MCF 10A (cell line): ENCODE measurements around the gene GADL1. TPM values are rescaled to one million over a fixed set of nuclear protein-coding genes. Genes with fewer than 3 reads are reported as not detected.

Experiments used
- BruUV-seq: library from RNA; stranded (reverse); fragments of 400-500 nt; replicated peaks from 2 replicates; lab custom pipeline; 2021; lab: Mats Ljungman, UMichigan
- CTCF ChIA-PET: fragments of 300-600 bp; sonication (Branson Sonifier 250); formaldehyde crosslinking; extraction: SDS; loops from one replicate; lab custom pipeline; 2021; ENCODE audit warnings: antibody characterized with exemption, inconsistent platforms; lab: Yijun Ruan, JAX
- POLR2A ChIA-PET: fragments of 300-600, 350-650 bp; sonication (Branson Sonifier 250); formaldehyde crosslinking; extraction: SDS; loops from one replicate; lab custom pipeline; 2020; ENCODE audit warnings: antibody characterized with exemption, inconsistent platforms; lab: Yijun Ruan, JAX
- DNase-seq: peaks from one replicate; pipeline ENCODE4 v3.0.0-alpha.2; 2018; ENCODE audit not compliant: unreplicated experiment
- H3K27ac Mint-ChIP-seq: one replicate; pipeline ENCODE4 v1.8.0; 2022; ENCODE audit warnings: mild to moderate bottlenecking, low read depth, mixed read lengths; ENCODE audit not compliant: unreplicated experiment
- H3K27me3 Mint-ChIP-seq: one replicate; pipeline ENCODE4 v1.8.0; 2022; ENCODE audit warnings: mixed read lengths; ENCODE audit not compliant: insufficient read depth, unreplicated experiment
- H3K36me3 Mint-ChIP-seq: one replicate; pipeline ENCODE4 v1.8.0; 2022; ENCODE audit warnings: mild to moderate bottlenecking, moderate library complexity, mixed read lengths; ENCODE audit not compliant: insufficient read depth, unreplicated experiment
- H3K4me1 Mint-ChIP-seq: one replicate; pipeline ENCODE4 v1.8.0; 2022; ENCODE audit warnings: mixed read lengths; ENCODE audit not compliant: insufficient read depth, unreplicated experiment
- H3K4me3 Mint-ChIP-seq: one replicate; pipeline ENCODE4 v1.8.0; 2022; ENCODE audit warnings: mild to moderate bottlenecking, moderate library complexity, mixed read lengths; ENCODE audit not compliant: unreplicated experiment
- H3K9me3 Mint-ChIP-seq: one replicate; pipeline ENCODE4 v1.8.0; 2022; ENCODE audit warnings: mixed read lengths; ENCODE audit not compliant: unreplicated experiment
- intact Hi-C: fragments of 100-400 bp; cut with micrococcal nuclease; formaldehyde crosslinking; loops from 2 replicates; pipeline ENCODE4 v1.14.1; 2022
- total RNA-seq: library from RNA; stranded (reverse); gene quantifications from 2 replicates; pipeline ENCODE4 v1.2.3, GENCODE V29; 2022
- TF ChIP-seq, protein P1 (sequence below): fragments of 200-600 bp; IDR thresholded peaks from one replicate; pipeline ENCODE4 v1.8.0; 2022; ENCODE audit warnings: antibody characterized with exemption, mild to moderate bottlenecking; ENCODE audit not compliant: unreplicated experiment

The GADL1 gene
- total RNA-seq, 1 experiment from 2014 or later = not detected

DNA sequence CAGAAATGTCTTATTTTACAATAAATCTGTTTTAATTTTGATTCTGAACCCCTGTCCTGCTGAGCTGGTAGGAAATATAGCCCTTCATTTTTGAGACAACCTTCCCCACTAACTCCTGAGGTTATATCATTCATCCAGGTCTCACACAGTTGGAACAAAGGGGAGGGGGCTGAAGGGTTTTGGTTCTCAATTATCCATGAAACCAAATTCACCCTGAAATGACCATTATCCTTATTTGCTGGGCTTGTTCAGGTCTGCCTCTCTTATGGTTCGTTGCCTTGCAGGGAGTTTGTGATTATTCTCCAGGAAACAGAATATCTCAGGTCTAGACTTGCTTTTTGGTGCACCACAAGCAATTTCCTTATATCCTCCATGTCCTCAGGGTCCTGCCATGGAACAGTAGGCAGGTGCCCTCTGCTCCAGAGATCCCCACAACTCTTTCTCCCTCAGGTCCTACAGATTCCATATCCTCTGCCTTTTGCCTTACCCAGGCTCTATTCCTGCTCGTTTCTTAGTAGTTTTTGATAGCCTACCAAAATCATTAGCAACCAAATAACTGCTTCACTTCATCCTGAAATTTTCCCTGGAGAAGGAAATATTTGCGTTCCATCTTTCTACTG lies 193.6 kb downstream of the GADL1 start:
- CTCF ChIA-PET = interaction anchor here (0.7 to 1.1 kb wide), 2 partner anchors 9 to 777 kb away, joined by 3 read pairs; no protein-coding TSS in a partner anchor
- Mint-ChIP-seq H3K36me3 (peaks cover 62% of the 10 kb centered on the region), H3K27ac (no peak overlapping the region), H3K27me3 (no peaks in the 10 kb centered on the region), H3K4me1 (no peaks in the 10 kb centered on the region), H3K4me3 (no peak overlapping the region), H3K9me3 (no peaks in the 10 kb centered on the region)
- intact Hi-C loops = no loop called here
- no peak for DNase-seq
- BruUV-seq = no TSS peak
- TF ChIP-seq, protein P1, sequence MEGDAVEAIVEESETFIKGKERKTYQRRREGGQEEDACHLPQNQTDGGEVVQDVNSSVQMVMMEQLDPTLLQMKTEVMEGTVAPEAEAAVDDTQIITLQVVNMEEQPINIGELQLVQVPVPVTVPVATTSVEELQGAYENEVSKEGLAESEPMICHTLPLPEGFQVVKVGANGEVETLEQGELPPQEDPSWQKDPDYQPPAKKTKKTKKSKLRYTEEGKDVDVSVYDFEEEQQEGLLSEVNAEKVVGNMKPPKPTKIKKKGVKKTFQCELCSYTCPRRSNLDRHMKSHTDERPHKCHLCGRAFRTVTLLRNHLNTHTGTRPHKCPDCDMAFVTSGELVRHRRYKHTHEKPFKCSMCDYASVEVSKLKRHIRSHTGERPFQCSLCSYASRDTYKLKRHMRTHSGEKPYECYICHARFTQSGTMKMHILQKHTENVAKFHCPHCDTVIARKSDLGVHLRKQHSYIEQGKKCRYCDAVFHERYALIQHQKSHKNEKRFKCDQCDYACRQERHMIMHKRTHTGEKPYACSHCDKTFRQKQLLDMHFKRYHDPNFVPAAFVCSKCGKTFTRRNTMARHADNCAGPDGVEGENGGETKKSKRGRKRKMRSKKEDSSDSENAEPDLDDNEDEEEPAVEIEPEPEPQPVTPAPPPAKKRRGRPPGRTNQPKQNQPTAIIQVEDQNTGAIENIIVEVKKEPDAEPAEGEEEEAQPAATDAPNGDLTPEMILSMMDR = no peak
- POLR2A ChIA-PET = no interaction called here

DNA sequence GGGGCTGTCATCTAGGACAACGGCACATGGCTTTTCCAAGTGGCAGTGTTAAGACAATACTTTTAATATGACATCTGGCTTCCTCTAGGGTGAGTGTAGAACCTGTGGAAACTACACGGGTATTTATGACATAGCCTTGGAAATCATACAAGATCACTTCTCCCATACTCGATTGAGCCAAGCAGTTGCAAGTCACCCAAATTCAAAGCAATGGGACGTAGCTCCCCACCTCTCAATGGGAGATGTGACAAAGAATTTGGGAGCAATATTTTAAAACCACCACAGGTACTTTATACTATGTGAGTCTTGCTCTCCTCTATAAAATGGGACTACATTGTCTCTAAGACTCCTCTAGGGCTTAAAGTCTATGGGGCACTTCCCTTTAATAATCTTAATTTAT lies 194.5 kb downstream of the GADL1 start:
- Mint-ChIP-seq H3K4me3 (no peak overlapping the region), H3K36me3 (peaks cover 71% of the 10 kb centered on the region), H3K4me1 (no peaks in the 10 kb centered on the region), H3K27me3 (no peaks in the 10 kb centered on the region), H3K9me3 (no peaks in the 10 kb centered on the region), H3K27ac (no peak overlapping the region)
- BruUV-seq = no TSS peak
- ChIA-PET CTCF (interaction anchor here (0.7 to 1.1 kb wide), 3 partner anchors 8 to 375 kb away, joined by 3 read pairs; no protein-coding TSS in a partner anchor), POLR2A (no interaction called here)
- TF ChIP-seq, protein P1 = no peak
- no peak for DNase-seq
- intact Hi-C loops = no loop called here

DNA sequence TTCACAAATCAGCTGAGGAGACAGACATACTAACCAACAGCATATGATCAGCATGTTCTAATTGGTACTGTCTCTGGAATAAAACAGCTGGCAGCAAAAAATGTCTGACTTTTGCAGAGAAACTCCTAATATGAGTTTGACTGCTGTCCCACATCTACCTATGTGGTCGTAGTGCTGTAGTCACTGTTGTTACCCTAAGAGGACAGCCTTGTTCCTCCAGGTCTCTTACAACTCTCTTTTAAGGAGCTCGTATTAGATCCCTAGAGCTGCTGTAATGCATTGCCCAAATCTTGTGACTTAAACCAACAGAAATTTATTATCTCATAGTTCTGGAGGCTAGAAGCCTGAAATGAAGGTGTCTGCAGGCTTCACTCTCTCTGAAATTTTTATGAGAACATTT lies 195.9 kb downstream of the GADL1 start:
- peaks cover 83% of the 10 kb centered on the region for H3K36me3 Mint-ChIP-seq
- H3K9me3 Mint-ChIP-seq = no peaks in the 10 kb centered on the region
- TF ChIP-seq, protein P1 = no peak
- POLR2A ChIA-PET = no interaction called here
- no peaks in the 10 kb centered on the region for H3K27me3 Mint-ChIP-seq
- CTCF ChIA-PET = interaction anchor here (0.6 to 1.2 kb wide), 4 partner anchors 431 to 582 kb away, joined by 3 read pairs; no protein-coding TSS in a partner anchor
- H3K4me1 Mint-ChIP-seq = no peaks in the 10 kb centered on the region
- H3K4me3 Mint-ChIP-seq = no peak overlapping the region
- no TSS peak for BruUV-seq
- DNase-seq = no peak
- intact Hi-C loops = no loop called here
- H3K27ac Mint-ChIP-seq = no peak overlapping the region

DNA sequence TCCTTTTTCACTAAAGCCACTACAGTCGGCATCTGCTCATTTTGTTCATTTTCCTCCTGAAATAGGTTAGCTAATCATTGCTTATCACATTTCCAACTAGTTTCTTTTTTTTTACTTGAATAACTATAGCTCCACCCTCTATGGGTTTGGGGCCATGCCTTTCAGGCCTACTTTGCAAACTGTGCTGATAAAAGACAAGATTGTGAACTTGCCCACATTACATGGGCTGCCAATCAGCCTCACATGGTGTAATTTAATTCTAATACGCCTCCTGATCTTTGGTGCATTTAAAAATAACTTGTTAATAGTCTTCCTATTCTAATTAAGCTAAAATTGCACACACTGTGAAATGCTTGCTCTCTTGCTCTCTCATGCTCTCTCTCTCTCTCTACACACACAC lies 197.6 kb downstream of the GADL1 start:
- intact Hi-C loops = no loop called here
- TF ChIP-seq, protein P1 = no peak
- Mint-ChIP-seq H3K27ac (peak overlapping the region; percentile 66), H3K36me3 (peaks cover 91% of the 10 kb centered on the region), H3K27me3 (no peaks in the 10 kb centered on the region), H3K4me3 (no peak overlapping the region), H3K9me3 (no peaks in the 10 kb centered on the region), H3K4me1 (peaks cover 6% of the 10 kb centered on the region)
- no TSS peak for BruUV-seq
- DNase-seq = no peak
- CTCF ChIA-PET = interaction anchor here (0.6 to 2.1 kb wide), 9 partner anchors 20 to 1061 kb away, joined by 3 to 10 read pairs (median 5); no protein-coding TSS in a partner anchor
- POLR2A ChIA-PET = interaction anchor here (0.6 to 1.2 kb wide), 5 partner anchors 25 to 567 kb away, joined by 3 to 4 read pairs (median 3); no protein-coding TSS in a partner anchor
